Suprapubic skin (tissue), 4 donors: ENCODE measurements around the gene OR8B3. TPM values are rescaled to one million over a fixed set of nuclear protein-coding genes. Genes with fewer than 3 reads are reported as not detected.

Experiments used
- DNase-seq, 2 donors: peaks; one replicate each; pipeline ENCODE4 v3.0.0-alpha.2; 2019; ENCODE audit warnings: low spot score in 2 of 2
- H3K27ac ChIP-seq: fragments of 200-600 bp; sonication (generic); one replicate; pipeline ENCODE4 v1.5.1; 2019
- H3K27me3 ChIP-seq: fragments of 200-600 bp; sonication (generic); one replicate; pipeline ENCODE4 v1.5.1; 2019
- H3K36me3 ChIP-seq: fragments of 200-600 bp; sonication (generic); one replicate; pipeline ENCODE4 v1.5.1; 2019
- H3K4me1 ChIP-seq: fragments of 200-600 bp; sonication (generic); one replicate; pipeline ENCODE4 v1.5.1; 2019
- H3K4me3 ChIP-seq: fragments of 200-600 bp; sonication (generic); one replicate; pipeline ENCODE4 v1.5.1; 2019; ENCODE audit warnings: mild to moderate bottlenecking
- H3K9me3 ChIP-seq: fragments of 200-600 bp; sonication (generic); one replicate; pipeline ENCODE4 v1.5.1; 2019
- EP300 ChIP-seq: sonication (generic); formaldehyde crosslinking; IDR thresholded peaks from one replicate; pipeline ENCODE4 v1.6.1; 2017; ENCODE audit warnings: antibody characterized with exemption
- POLR2A ChIP-seq, 2 donors: fragments of 450-650 bp; IDR thresholded peaks; one replicate each; pipeline ENCODE4 v1.6.1; 2017; ENCODE audit warnings: antibody characterized with exemption in 2 of 2, mild to moderate bottlenecking in 2 of 2, moderate library complexity in 2 of 2
- POLR2AphosphoS5 ChIP-seq, 3 donors: sonication (generic); formaldehyde crosslinking; IDR thresholded peaks; one replicate each; pipeline ENCODE4 v1.6.1; 2017; ENCODE audit warnings: antibody characterized with exemption in 3 of 3
- WGBS: methylation state at CpG from one replicate; pipeline ENCODE4 v1.1.5; 2018; 5-methylcytosine and 5-hydroxymethylcytosine counted together
- total RNA-seq, 4 donors: library from RNA; depleted of rRNA; stranded (reverse); fragments of >200 nt; gene quantifications; one replicate each; pipeline ENCODE4 v1.1.0, GENCODE V29; 2016
- TF ChIP-seq, protein P1 (sequence below), 2 donors: fragments of 200-600 bp in 1 of 2; fragments of 450-650 bp in 1 of 2; sonication (generic) in 1 of 2; IDR thresholded peaks; one replicate each; pipeline ENCODE4 v1.5.1; 2016 to 2019; ENCODE audit warnings: antibody characterized with exemption in 2 of 2, mild to moderate bottlenecking in 1 of 2, moderate library complexity in 1 of 2

The OR8B3 gene, protein sequence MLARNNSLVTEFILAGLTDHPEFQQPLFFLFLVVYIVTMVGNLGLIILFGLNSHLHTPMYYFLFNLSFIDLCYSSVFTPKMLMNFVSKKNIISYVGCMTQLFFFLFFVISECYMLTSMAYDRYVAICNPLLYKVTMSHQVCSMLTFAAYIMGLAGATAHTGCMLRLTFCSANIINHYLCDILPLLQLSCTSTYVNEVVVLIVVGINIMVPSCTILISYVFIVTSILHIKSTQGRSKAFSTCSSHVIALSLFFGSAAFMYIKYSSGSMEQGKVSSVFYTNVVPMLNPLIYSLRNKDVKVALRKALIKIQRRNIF
- total RNA-seq: not detected

DNA sequence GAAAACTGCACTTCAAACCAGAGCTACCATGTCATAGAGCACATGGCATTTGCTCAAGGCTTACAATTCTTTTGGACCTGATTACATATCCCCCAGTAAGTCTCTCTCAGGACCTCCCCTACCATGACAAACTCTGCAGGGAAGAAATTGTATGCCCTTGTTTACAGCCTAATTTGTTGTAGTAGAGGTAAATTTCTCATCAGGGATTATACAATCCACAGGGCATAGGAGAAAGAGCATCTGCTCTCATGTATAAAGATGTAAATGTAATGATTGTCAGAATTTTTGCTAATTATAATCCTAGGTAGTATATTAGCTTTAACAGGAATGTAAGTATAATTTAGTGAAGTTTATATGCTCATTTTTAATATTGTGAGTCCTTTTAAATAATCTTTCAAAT is at the start of gene OR8B3:
Gene OR8B3 (minus strand): TSS at position 101 of the 400 bp plus-strand sequence. CDS start 1,673 bp downstream, outside the sequence.
- DNase-seq: no peak
- TF ChIP-seq POLR2A (IDR thresholded peaks at IDR 0.05) (no peak), POLR2AphosphoS5 (IDR thresholded peaks at IDR 0.05) (no peak), EP300 (no peak)
- TF ChIP-seq, protein P1, sequence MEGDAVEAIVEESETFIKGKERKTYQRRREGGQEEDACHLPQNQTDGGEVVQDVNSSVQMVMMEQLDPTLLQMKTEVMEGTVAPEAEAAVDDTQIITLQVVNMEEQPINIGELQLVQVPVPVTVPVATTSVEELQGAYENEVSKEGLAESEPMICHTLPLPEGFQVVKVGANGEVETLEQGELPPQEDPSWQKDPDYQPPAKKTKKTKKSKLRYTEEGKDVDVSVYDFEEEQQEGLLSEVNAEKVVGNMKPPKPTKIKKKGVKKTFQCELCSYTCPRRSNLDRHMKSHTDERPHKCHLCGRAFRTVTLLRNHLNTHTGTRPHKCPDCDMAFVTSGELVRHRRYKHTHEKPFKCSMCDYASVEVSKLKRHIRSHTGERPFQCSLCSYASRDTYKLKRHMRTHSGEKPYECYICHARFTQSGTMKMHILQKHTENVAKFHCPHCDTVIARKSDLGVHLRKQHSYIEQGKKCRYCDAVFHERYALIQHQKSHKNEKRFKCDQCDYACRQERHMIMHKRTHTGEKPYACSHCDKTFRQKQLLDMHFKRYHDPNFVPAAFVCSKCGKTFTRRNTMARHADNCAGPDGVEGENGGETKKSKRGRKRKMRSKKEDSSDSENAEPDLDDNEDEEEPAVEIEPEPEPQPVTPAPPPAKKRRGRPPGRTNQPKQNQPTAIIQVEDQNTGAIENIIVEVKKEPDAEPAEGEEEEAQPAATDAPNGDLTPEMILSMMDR (IDR thresholded peaks at IDR 0.05): no peak
- H3K36me3 ChIP-seq: no peaks in the 10 kb centered on the region
- no peak within 1 kb of the TSS for H3K27ac ChIP-seq
- no peaks in the 10 kb centered on the region for H3K9me3 ChIP-seq
- no peak within 1 kb of the TSS for H3K4me3 ChIP-seq
- no peaks in the 10 kb centered on the region for H3K4me1 ChIP-seq
- H3K27me3 ChIP-seq: no peaks in the 10 kb centered on the region

DNA sequence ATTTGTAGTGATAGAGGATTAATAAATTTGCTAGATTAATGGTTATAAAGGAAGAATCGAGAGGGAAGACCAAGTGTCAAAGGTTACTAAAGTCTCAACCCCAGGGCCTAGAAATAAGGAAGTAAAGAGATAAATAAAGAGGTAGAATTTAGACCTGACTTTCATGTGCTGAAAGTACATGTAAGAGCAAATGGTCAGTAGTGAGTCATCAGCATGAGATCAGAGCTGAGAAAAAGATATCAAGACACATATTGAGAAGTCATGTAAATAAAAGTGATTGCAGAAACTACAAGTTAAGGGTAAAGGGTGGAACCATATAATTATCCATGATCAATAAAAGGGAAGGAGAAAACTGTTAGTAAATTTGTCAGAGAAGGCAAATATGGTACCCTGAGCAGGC is 48.1 kb upstream of the OR8B3 start:
- H3K27ac ChIP-seq: no peak overlapping the region
- 83% methylated on average over 1 of the region's 1 CpG for WGBS
- no peaks in the 10 kb centered on the region for H3K36me3 ChIP-seq
- no peak for TF ChIP-seq POLR2A (IDR thresholded peaks at IDR 0.05)
- TF ChIP-seq POLR2AphosphoS5 (IDR thresholded peaks at IDR 0.05): no peak
- TF ChIP-seq EP300: no peak
- TF ChIP-seq, protein P1 (IDR thresholded peaks at IDR 0.05): no peak
- no peaks in the 10 kb centered on the region for H3K27me3 ChIP-seq
- no peaks in the 10 kb centered on the region for H3K4me1 ChIP-seq
- no peak for DNase-seq
- H3K9me3 ChIP-seq: peaks cover 4% of the 10 kb centered on the region
- H3K4me3 ChIP-seq: no peak overlapping the region

DNA sequence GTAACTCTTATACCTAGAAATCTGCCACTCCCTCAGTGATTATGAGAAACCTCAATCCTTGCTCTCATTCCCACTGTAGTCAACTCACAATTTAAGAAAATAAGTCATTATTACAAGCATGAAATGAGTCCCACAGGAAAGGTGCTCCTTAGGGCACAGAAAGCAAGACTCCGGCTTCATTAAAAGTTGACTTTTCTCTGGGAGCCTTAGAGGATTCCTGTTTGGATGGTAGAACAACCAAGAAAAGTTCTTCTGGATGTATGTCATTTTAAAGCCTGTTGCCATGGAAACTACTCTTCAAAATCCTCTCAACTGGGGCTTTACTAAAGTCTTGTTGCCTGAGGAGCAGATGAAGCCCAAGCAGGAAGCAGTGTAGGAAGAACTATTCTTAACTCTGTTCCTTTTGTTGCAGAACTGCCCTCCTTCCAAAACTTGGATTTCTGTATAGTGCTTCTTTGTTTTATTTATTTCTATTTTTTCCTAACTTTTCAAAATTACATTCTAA is 46.9 kb upstream of the OR8B3 start, which contains the start of gene OR8B8:
Gene OR8B8 (minus strand): TSS at position 51 of the 505 bp plus-strand sequence. CDS start 4,611 bp downstream, outside the sequence.
- TF ChIP-seq, protein P1 (IDR thresholded peaks at IDR 0.05): no peak
- TF ChIP-seq EP300 (no peak), POLR2A (IDR thresholded peaks at IDR 0.05) (no peak), POLR2AphosphoS5 (IDR thresholded peaks at IDR 0.05) (no peak)
- H3K4me3 ChIP-seq: no peak within 1 kb of the TSS
- no peaks in the 10 kb centered on the region for H3K36me3 ChIP-seq
- WGBS: 94% methylated on average over 1 of the region's 1 CpG
- H3K27me3 ChIP-seq: no peaks in the 10 kb centered on the region
- no peaks in the 10 kb centered on the region for H3K4me1 ChIP-seq
- peaks cover 4% of the 10 kb centered on the region for H3K9me3 ChIP-seq
- H3K27ac ChIP-seq: no peak within 1 kb of the TSS
- no peak for DNase-seq

DNA sequence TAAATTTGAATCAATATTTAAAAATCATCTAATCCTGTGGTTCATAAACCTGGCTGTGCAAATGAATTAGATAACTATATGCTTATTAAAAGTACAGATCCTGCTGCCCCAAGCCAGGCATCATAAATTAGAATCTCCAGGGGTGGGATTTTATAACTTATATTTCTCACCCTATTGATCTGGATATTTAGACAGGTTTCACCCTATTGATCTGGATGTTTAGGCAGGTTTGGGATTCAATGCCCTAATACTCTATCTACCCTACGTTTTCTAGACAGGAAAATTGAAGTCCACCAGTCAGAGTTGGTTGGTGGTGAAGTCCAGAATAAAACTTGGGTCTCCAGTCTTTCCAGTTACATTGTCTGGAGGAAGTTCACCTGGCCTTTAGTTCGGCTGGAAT is 44.0 kb upstream of the OR8B3 start:
- Histone ChIP-seq H3K4me3 (no peak overlapping the region), H3K27me3 (no peaks in the 10 kb centered on the region), H3K27ac (no peak overlapping the region), H3K4me1 (no peaks in the 10 kb centered on the region), H3K9me3 (no peaks in the 10 kb centered on the region), H3K36me3 (no peaks in the 10 kb centered on the region)
- no peak for DNase-seq
- TF ChIP-seq POLR2AphosphoS5 (IDR thresholded peaks at IDR 0.05): no peak
- TF ChIP-seq EP300: no peak
- TF ChIP-seq POLR2A (IDR thresholded peaks at IDR 0.05): no peak
- TF ChIP-seq, protein P1 (IDR thresholded peaks at IDR 0.05): no peak
- 64% methylated on average over 2 of the region's 2 CpGs for WGBS

DNA sequence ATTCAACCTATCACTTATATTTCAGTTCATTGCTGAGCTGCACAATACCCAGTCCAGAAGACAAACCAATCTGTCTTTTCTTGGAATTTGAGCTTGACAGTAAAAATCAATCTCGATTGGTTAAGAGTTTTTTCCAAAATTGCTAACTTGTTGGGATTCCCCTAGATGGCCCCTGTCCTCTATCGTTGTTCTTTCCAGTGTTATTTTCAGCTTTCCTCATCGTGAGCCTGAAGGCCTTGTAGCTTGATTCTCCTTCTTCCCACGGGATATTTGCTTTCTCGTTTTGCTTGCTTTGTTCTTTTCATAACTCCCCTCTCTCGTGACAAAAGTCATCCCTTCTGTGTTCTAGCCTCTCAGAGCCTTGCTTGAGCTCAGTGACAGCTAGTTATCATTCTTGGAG is 43.6 kb upstream of the OR8B3 start:
- TF ChIP-seq, protein P1 (IDR thresholded peaks at IDR 0.05): no peak
- TF ChIP-seq EP300 (no peak), POLR2AphosphoS5 (IDR thresholded peaks at IDR 0.05) (no peak), POLR2A (IDR thresholded peaks at IDR 0.05) (no peak)
- H3K27ac ChIP-seq: no peak overlapping the region
- no peaks in the 10 kb centered on the region for H3K9me3 ChIP-seq
- WGBS: 45% methylated on average over 6 of the region's 6 CpGs
- H3K27me3 ChIP-seq: no peaks in the 10 kb centered on the region
- H3K4me1 ChIP-seq: no peaks in the 10 kb centered on the region
- DNase-seq: no peak
- no peaks in the 10 kb centered on the region for H3K36me3 ChIP-seq
- H3K4me3 ChIP-seq: no peak overlapping the region
